RWPE2 (cell line): ENCODE results near the gene MORF4L1.

Experiments
- ATAC-seq: fragments of 200-7000 bp; cut with Tn5 transposase; 3 replicates; pipeline ENCODE4 v1.9.1; 2021; ENCODE audit warnings: low read depth
- DNase-seq: peaks from one replicate; pipeline ENCODE4 v3.0.0-alpha.2; 2020; ENCODE audit warnings: low spot score
- H3K27ac ChIP-seq: fragments of 450-650 bp; 2 replicates; pipeline ENCODE4 v1.5.1; 2017; ENCODE audit warnings: mild to moderate bottlenecking; ENCODE audit not compliant: poor library complexity, severe bottlenecking
- H3K27me3 ChIP-seq: fragments of 250-450 bp; sonication (Bioruptor Pico); 2 replicates; pipeline ENCODE4 v1.5.1; 2021; ENCODE audit warnings: mild to moderate bottlenecking, moderate library complexity; ENCODE audit not compliant: insufficient read depth, poor library complexity, severe bottlenecking
- H3K36me3 ChIP-seq: fragments of 250-450 bp; sonication (Bioruptor Pico); 2 replicates; pipeline ENCODE4 v1.5.1; 2020; ENCODE audit warnings: low read depth, mild to moderate bottlenecking, moderate library complexity
- H3K4me1 ChIP-seq: fragments of 250-450 bp; sonication (Bioruptor Pico); 2 replicates; pipeline ENCODE4 v1.5.1; 2021; ENCODE audit warnings: mild to moderate bottlenecking, moderate library complexity; ENCODE audit not compliant: insufficient read depth, poor library complexity, severe bottlenecking
- H3K4me3 ChIP-seq: fragments of 250-450 bp; sonication (Bioruptor Pico); 2 replicates; pipeline ENCODE4 v1.5.1; 2021; ENCODE audit warnings: mild to moderate bottlenecking, moderate library complexity; ENCODE audit not compliant: severe bottlenecking
- H3K9me3 ChIP-seq: fragments of 250-450 bp; sonication (Bioruptor Pico); 2 replicates; pipeline ENCODE4 v1.5.1; 2021; ENCODE audit warnings: mild to moderate bottlenecking, moderate library complexity; ENCODE audit not compliant: severe bottlenecking
- CTCF ChIP-seq: fragments of 450-650 bp; IDR thresholded peaks from one replicate; pipeline ENCODE4 v1.5.1; 2017; ENCODE audit warnings: mild to moderate bottlenecking, moderate library complexity; ENCODE audit not compliant: poor library complexity, severe bottlenecking

Gene MORF4L1

GRCh38 chr15:78930577-78931388 is 58.1 kb downstream of the MORF4L1 start:
- TF ChIP-seq CTCF, result no peak
- Histone ChIP-seq H3K36me3 (0 out of 2 replicates have a peak, but pooled peaks cover 4% of the 10 kb centered on the region), H3K9me3 (no peaks in the 10 kb centered on the region), H3K4me1 (peaks cover 13% of the 10 kb centered on the region), H3K4me3 (no peak overlapping the region), H3K27ac (peak overlapping the region; percentile 63), H3K27me3 (no peaks in the 10 kb centered on the region)
- peak; percentile 96 for ATAC-seq
- DNase-seq, result peak; percentile 98

- no peak for ATAC-seq
- no peaks in the 10 kb centered on the region for H3K9me3 ChIP-seq
- H3K27me3 ChIP-seq, result no peaks in the 10 kb centered on the region
- H3K27ac ChIP-seq, result peak overlapping the region; percentile 63
- no peak for DNase-seq
- H3K36me3 ChIP-seq, result 0 out of 2 replicates have a peak, but pooled peaks cover 4% of the 10 kb centered on the region
- TF ChIP-seq CTCF, result no peak
- H3K4me1 ChIP-seq, result peaks cover 13% of the 10 kb centered on the region
- H3K4me3 ChIP-seq, result no peak overlapping the region
These were observed 59.0 kb downstream of the MORF4L1 start for GRCh38 chr15:78931439-78932257.

- H3K36me3 ChIP-seq, result 0 out of 2 replicates have a peak, but pooled peaks cover 4% of the 10 kb centered on the region
- H3K27ac ChIP-seq, result no peak overlapping the region
- no peaks in the 10 kb centered on the region for H3K27me3 ChIP-seq
- ATAC-seq (no peak), DNase-seq (no peak)
- H3K4me3 ChIP-seq, result no peak overlapping the region
- peaks cover 13% of the 10 kb centered on the region for H3K4me1 ChIP-seq
- no peak for TF ChIP-seq CTCF
- H3K9me3 ChIP-seq, result no peaks in the 10 kb centered on the region
These were observed 59.6 kb downstream of the MORF4L1 start for GRCh38 chr15:78932258-78932808.

GRCh38 chr15:78933187-78933822 is 60.6 kb downstream of the MORF4L1 start:
- no peak for DNase-seq
- no peaks in the 10 kb centered on the region for H3K9me3 ChIP-seq
- no peak for ATAC-seq
- H3K36me3 ChIP-seq, result 0 out of 2 replicates have a peak, but pooled peaks cover 4% of the 10 kb centered on the region
- no peaks in the 10 kb centered on the region for H3K27me3 ChIP-seq
- H3K4me1 ChIP-seq, result peaks cover 13% of the 10 kb centered on the region
- no peak overlapping the region for H3K27ac ChIP-seq
- no peak for TF ChIP-seq CTCF
- H3K4me3 ChIP-seq, result no peak overlapping the region
